NB4 (cell line): ENCODE results near the gene NBEA.

Experiments used
- MYC ChIP-seq: IDR thresholded peaks from 2 replicates; pipeline ENCODE4 v1.6.1; 2011; ENCODE audit warnings: low read depth, low read length
- POLR2A ChIP-seq: IDR thresholded peaks from 2 replicates; pipeline ENCODE4 v1.6.1; 2011; ENCODE audit warnings: mild to moderate bottlenecking; ENCODE audit not compliant: insufficient read length; ENCODE audit errors: extremely low read depth
- TF ChIP-seq, protein P1 (sequence below): IDR thresholded peaks from one replicate; pipeline ENCODE4 v1.5.1; 2012; ENCODE audit warnings: low read depth, low read length
- TF ChIP-seq, protein P2 (sequence below): IDR thresholded peaks from 2 replicates; pipeline ENCODE4 v1.6.1; 2011; ENCODE audit warnings: low read depth, low read length

DNA sequence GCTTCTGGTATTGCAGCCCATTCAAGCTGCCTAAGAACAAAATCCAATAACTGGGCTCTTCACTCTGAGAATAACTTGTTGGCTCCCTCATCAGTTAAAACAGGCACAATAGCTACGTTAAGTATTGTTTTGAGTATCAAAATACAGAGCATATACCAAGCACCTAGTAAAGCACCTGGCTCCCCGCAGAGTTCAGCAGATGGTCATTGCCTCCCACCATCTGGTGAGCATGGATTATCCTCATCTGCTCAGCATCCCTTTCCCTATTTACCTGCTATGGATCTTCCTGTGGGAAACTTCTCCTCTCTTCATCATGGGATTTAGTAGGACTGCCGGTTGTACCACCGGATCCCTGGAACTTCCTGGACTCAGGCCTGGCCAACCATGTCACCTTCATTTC is 733.6 kb downstream of the NBEA start:
- TF ChIP-seq, protein P1, sequence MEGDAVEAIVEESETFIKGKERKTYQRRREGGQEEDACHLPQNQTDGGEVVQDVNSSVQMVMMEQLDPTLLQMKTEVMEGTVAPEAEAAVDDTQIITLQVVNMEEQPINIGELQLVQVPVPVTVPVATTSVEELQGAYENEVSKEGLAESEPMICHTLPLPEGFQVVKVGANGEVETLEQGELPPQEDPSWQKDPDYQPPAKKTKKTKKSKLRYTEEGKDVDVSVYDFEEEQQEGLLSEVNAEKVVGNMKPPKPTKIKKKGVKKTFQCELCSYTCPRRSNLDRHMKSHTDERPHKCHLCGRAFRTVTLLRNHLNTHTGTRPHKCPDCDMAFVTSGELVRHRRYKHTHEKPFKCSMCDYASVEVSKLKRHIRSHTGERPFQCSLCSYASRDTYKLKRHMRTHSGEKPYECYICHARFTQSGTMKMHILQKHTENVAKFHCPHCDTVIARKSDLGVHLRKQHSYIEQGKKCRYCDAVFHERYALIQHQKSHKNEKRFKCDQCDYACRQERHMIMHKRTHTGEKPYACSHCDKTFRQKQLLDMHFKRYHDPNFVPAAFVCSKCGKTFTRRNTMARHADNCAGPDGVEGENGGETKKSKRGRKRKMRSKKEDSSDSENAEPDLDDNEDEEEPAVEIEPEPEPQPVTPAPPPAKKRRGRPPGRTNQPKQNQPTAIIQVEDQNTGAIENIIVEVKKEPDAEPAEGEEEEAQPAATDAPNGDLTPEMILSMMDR: no peak
- TF ChIP-seq POLR2A (no peak), MYC (no peak)
- TF ChIP-seq, protein P2, sequence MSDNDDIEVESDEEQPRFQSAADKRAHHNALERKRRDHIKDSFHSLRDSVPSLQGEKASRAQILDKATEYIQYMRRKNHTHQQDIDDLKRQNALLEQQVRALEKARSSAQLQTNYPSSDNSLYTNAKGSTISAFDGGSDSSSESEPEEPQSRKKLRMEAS: no peak
